ENCODE measurements around the gene SLC24A3. TPM values are rescaled to one million over a fixed set of nuclear protein-coding genes. Genes with fewer than 3 reads are reported as not detected.
A peak's percentile ranks its signal among the peaks of the same experiment; 100 is the strongest.

Gene SLC24A3
- total RNA-seq, 1 experiment from 2014 or later, result not detected

DNA sequence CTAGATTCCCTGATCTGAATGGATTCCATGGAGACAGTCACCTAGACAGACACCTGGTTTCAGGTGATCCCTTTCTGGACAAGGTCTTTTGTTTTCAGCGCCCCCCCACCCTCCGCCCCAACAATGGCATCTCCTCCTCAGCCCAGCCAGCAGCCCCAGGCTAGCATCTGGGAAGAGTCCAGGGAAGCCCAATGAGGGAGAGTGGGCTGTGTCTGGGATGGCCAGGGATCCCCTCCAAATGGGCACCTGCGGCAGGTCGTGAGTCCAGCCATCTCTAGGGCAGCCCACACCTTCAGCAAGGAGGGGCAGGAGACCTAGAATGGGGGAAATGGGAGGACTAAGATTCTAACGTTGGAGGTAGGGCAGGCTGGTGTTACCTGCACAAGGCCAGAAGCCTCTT, 1.2 kb upstream of the SLC24A3 start:
- TF ChIP-seq TCF7L2 (IDR thresholded peaks at IDR 0.05; ENCODE audit: low read depth, low read length) (no peak), SIN3A (IDR thresholded peaks at IDR 0.05; ENCODE audit: borderline replicate concordance, insufficient read depth, low read depth, low read length) (no peak), POLR2AphosphoS5 (IDR thresholded peaks at IDR 0.05; ENCODE audit: low read depth, low read length) (no peak)
- TF ChIP-seq, protein P1, sequence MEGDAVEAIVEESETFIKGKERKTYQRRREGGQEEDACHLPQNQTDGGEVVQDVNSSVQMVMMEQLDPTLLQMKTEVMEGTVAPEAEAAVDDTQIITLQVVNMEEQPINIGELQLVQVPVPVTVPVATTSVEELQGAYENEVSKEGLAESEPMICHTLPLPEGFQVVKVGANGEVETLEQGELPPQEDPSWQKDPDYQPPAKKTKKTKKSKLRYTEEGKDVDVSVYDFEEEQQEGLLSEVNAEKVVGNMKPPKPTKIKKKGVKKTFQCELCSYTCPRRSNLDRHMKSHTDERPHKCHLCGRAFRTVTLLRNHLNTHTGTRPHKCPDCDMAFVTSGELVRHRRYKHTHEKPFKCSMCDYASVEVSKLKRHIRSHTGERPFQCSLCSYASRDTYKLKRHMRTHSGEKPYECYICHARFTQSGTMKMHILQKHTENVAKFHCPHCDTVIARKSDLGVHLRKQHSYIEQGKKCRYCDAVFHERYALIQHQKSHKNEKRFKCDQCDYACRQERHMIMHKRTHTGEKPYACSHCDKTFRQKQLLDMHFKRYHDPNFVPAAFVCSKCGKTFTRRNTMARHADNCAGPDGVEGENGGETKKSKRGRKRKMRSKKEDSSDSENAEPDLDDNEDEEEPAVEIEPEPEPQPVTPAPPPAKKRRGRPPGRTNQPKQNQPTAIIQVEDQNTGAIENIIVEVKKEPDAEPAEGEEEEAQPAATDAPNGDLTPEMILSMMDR (IDR thresholded peaks at IDR 0.05), result no peak
- TF ChIP-seq, protein P2, sequence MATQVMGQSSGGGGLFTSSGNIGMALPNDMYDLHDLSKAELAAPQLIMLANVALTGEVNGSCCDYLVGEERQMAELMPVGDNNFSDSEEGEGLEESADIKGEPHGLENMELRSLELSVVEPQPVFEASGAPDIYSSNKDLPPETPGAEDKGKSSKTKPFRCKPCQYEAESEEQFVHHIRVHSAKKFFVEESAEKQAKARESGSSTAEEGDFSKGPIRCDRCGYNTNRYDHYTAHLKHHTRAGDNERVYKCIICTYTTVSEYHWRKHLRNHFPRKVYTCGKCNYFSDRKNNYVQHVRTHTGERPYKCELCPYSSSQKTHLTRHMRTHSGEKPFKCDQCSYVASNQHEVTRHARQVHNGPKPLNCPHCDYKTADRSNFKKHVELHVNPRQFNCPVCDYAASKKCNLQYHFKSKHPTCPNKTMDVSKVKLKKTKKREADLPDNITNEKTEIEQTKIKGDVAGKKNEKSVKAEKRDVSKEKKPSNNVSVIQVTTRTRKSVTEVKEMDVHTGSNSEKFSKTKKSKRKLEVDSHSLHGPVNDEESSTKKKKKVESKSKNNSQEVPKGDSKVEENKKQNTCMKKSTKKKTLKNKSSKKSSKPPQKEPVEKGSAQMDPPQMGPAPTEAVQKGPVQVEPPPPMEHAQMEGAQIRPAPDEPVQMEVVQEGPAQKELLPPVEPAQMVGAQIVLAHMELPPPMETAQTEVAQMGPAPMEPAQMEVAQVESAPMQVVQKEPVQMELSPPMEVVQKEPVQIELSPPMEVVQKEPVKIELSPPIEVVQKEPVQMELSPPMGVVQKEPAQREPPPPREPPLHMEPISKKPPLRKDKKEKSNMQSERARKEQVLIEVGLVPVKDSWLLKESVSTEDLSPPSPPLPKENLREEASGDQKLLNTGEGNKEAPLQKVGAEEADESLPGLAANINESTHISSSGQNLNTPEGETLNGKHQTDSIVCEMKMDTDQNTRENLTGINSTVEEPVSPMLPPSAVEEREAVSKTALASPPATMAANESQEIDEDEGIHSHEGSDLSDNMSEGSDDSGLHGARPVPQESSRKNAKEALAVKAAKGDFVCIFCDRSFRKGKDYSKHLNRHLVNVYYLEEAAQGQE (IDR thresholded peaks at IDR 0.05; ENCODE audit: insufficient read depth in 1 of 2, low read depth in 2 of 2, low read length in 1 of 2), result no peak
- no peaks in the 10 kb centered on the region for H3K9me3 ChIP-seq (ENCODE audit: control insufficient read depth, insufficient read depth, low read depth, low read length)
- ChIA-PET CTCF (no interaction called here), POLR2A (no interaction called here)
- in situ Hi-C loops (cut with HindIII; ENCODE audit: low pct_unique_long_range_greater_than_20kb, low sequenced_read_pairs) (no loop called here), intact Hi-C loops (cut with micrococcal nuclease; ENCODE audit: unreplicated experiment) (no loop called here)
- no peak overlapping the region for H3K27ac ChIP-seq (ENCODE audit: low read length)
- ATAC-seq (no peak), DNase-seq (ENCODE audit: low read depth, low spot score) (no peak)
- no peaks in the 10 kb centered on the region for H3K36me3 ChIP-seq (ENCODE audit: control insufficient read depth, insufficient read depth, low read length)
- no peaks in the 10 kb centered on the region for H3K4me1 ChIP-seq (ENCODE audit: control insufficient read depth, insufficient read depth, low read length)
- no TSS peak for BruUV-seq (replicated peaks)
- no peak overlapping the region for H3K4me3 ChIP-seq (ENCODE audit: low read depth in 2 of 2, low read length in 2 of 2)
- peaks cover 47% of the 10 kb centered on the region for H3K27me3 ChIP-seq (ENCODE audit: control insufficient read depth, insufficient read depth, low read length)

DNA sequence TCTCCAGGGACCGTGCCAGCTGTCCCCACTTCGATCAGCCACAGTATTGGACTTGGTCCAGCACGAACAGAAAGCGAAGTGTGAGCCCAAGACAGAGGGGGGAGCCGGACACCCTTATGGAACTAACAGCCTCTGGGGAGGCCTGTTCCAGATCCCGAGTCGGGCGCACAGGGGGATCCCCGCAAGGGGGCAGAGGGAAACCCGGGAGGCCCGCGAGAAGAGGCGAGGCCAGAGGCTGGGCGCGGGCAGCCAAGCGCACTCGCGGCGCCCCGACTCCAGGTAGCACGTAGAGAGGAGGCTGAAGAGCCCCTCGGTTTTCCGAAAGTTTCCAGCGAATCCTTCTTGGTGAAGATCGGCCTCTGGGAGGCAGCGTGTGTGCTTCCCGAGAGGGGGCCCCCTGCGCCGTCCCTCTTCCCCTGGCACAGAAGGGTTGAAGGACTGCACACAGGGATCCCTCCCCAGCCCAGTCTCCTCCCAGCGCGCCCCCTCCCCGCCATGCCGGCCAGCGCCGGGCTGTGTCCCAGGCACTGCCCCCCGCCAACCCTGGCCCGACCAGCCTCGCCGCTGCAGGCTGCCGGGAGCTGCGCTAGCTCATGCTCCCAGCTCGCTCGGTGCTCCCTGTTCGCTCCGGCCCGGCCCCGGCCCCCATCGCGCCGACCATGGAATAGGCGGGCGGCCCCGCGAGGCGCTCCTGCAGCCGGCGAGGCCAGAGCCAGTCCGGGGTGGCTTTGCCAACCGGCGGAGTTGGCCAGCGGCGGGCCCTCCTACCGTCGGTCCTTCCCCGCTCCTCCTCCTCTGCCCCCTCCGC, 577 bp upstream of the SLC24A3 start:
- BruUV-seq (replicated peaks), result no TSS peak
- no peak overlapping the region for H3K27ac ChIP-seq (ENCODE audit: low read length)
- ChIA-PET POLR2A (no interaction called here), CTCF (no interaction called here)
- no peaks in the 10 kb centered on the region for H3K9me3 ChIP-seq (ENCODE audit: control insufficient read depth, insufficient read depth, low read depth, low read length)
- no peaks in the 10 kb centered on the region for H3K4me1 ChIP-seq (ENCODE audit: control insufficient read depth, insufficient read depth, low read length)
- no peaks in the 10 kb centered on the region for H3K36me3 ChIP-seq (ENCODE audit: control insufficient read depth, insufficient read depth, low read length)
- intact Hi-C loops (cut with micrococcal nuclease; ENCODE audit: unreplicated experiment) (no loop called here), in situ Hi-C loops (cut with HindIII; ENCODE audit: low pct_unique_long_range_greater_than_20kb, low sequenced_read_pairs) (no loop called here)
- TF ChIP-seq, protein P1 (IDR thresholded peaks at IDR 0.05), result peak; percentile 20
- no peak for TF ChIP-seq POLR2AphosphoS5 (IDR thresholded peaks at IDR 0.05; ENCODE audit: low read depth, low read length)
- H3K27me3 ChIP-seq (ENCODE audit: control insufficient read depth, insufficient read depth, low read length), result peaks cover 47% of the 10 kb centered on the region
- DNase-seq (ENCODE audit: low read depth, low spot score), result no peak
- peak; percentile 64 for ATAC-seq
- no peak overlapping the region for H3K4me3 ChIP-seq (ENCODE audit: low read depth in 2 of 2, low read length in 2 of 2)

Data from Panc1 (cell line).